ENCODE results near the gene ZNF521.

- TF ChIP-seq CTCF (IDR thresholded peaks at IDR 0.05; ENCODE audit: extremely low read depth in 1 of 2, insufficient read depth in 1 of 2, low read depth in 1 of 2, low read length in 2 of 2) = no peak
- TF ChIP-seq POLR2AphosphoS5 (IDR thresholded peaks at IDR 0.05; ENCODE audit: insufficient read depth, low read depth, low read length) = no peak
- TF ChIP-seq EZH2 (IDR thresholded peaks at IDR 0.05; ENCODE audit: borderline replicate concordance, low read depth, low read length, severe bottlenecking) = no peak
- no peak for TF ChIP-seq POLR2A (IDR thresholded peaks at IDR 0.05; ENCODE audit: low read depth, low read length)
Observed at GRCh38 chr18:25134861-25135260, 217.1 kb downstream of the ZNF521 start.

All from endothelial cell of umbilical vein (primary cell).